KG1 (cell line): Measurements from ENCODE around the gene SLC18A2.

Experiments
- DNase-seq: peaks from one replicate; lab custom pipeline; 2025; lab: John Stamatoyannopoulos, UW

SLC18A2 gene

GRCh38 chr10:117237401-117237991, 3.4 kb upstream of the SLC18A2 start:
- DNase-seq: peak; percentile 22

- no peak for DNase-seq
Observed at GRCh38 chr10:117239051-117239450, 1.9 kb upstream of the SLC18A2 start.

GRCh38 chr10:117239721-117240620, 943 bp upstream of the SLC18A2 start:
- no peak for DNase-seq

GRCh38 chr10:117241541-117242462, 888 bp downstream of the SLC18A2 start:
- DNase-seq: no peak

- DNase-seq: no peak
Observed at GRCh38 chr10:117242463-117242832, 1.5 kb downstream of the SLC18A2 start.

GRCh38 chr10:117246997-117247671, 6.2 kb downstream of the SLC18A2 start:
- no peak for DNase-seq

- no peak for DNase-seq
Observed at GRCh38 chr10:117248750-117249465, 8.0 kb downstream of the SLC18A2 start.

GRCh38 chr10:117249493-117250093, 8.7 kb downstream of the SLC18A2 start:
- DNase-seq: no peak

- DNase-seq: no peak
Observed at GRCh38 chr10:117250411-117250810, 9.5 kb downstream of the SLC18A2 start.

- DNase-seq: no peak
Observed at GRCh38 chr10:117253908-117254307, 13.0 kb downstream of the SLC18A2 start.

GRCh38 chr10:117254338-117254737, 13.4 kb downstream of the SLC18A2 start:
- DNase-seq: no peak

- DNase-seq: no peak
Observed at GRCh38 chr10:117254774-117255735, 14.1 kb downstream of the SLC18A2 start.

- DNase-seq: no peak
Observed at GRCh38 chr10:117255835-117256460, 15.0 kb downstream of the SLC18A2 start.

- no peak for DNase-seq
Observed at GRCh38 chr10:117256910-117257309, 16.0 kb downstream of the SLC18A2 start.

GRCh38 chr10:117257721-117258120, 16.8 kb downstream of the SLC18A2 start:
- DNase-seq: no peak

- peak; percentile 12 for DNase-seq
Observed at GRCh38 chr10:117259279-117259678, 18.4 kb downstream of the SLC18A2 start.

GRCh38 chr10:117260084-117260483, 19.2 kb downstream of the SLC18A2 start:
- DNase-seq: no peak

GRCh38 chr10:117261501-117261900, 20.6 kb downstream of the SLC18A2 start:
- DNase-seq: no peak

- DNase-seq: no peak
Observed at GRCh38 chr10:117262291-117262902, 21.5 kb downstream of the SLC18A2 start.
